ENCODE results near the gene KLF11. TPM values are rescaled to one million over a fixed set of nuclear protein-coding genes. Genes with fewer than 3 reads are reported as not detected.

The KLF11 gene
- total and polyA plus RNA-seq, 2 experiments from 2014 or later = 4.8 to 6.6 TPM

DNA sequence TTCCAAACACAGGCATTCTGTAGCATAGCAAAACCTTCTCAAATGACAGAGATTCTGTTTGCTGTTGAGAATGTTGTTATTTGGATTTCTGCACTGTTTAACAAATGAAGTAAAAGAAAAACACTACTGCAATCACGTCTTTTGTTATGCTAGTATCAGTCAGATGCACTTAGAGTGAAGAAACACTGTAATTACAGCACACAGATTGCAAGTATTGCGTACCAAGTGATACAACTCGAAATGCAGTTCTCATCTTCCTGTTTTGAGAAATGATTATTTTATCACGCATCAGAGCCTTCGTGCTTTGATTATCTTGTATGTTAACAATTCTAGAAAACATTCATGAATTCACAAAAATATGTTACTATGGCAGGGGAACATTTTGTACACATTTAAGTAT lies 41.8 kb upstream of the KLF11 start:
- no peaks in the 10 kb centered on the region for H3K79me2 ChIP-seq (ENCODE audit: insufficient read depth)
- H3K9me2 ChIP-seq (ENCODE audit: insufficient read depth) = no peaks in the 10 kb centered on the region
- H3K4me1 ChIP-seq (ENCODE audit: insufficient read depth) = no peaks in the 10 kb centered on the region
- H3K4me3 ChIP-seq = no peak overlapping the region
- H4K20me1 ChIP-seq (ENCODE audit: insufficient read depth) = no peaks in the 10 kb centered on the region
- in situ Hi-C loops (cut with MboI) = no loop called here
- no peak overlapping the region for H3K4me2 ChIP-seq (ENCODE audit: unreplicated experiment)
- no peak overlapping the region for H2AFZ ChIP-seq
- no peaks in the 10 kb centered on the region for H3K27me3 ChIP-seq (replicated peaks; ENCODE audit: insufficient read depth)
- TF ChIP-seq EZH2phosphoT487 (IDR thresholded peaks at IDR 0.05; ENCODE audit: insufficient read depth, low read depth) (no peak), EZH2 (IDR thresholded peaks at IDR 0.05; ENCODE audit: insufficient read depth, poor library complexity, severe bottlenecking) (no peak)
- no peaks in the 10 kb centered on the region for H3F3A ChIP-seq (ENCODE audit: insufficient read depth)
- H3K9me3 ChIP-seq (ENCODE audit: low read depth) = no peaks in the 10 kb centered on the region
- DNase-seq = no peak
- whole genome bisulfite sequencing, 2 experiments (ENCODE audit: low coverage in 1 of 2, low lambda C conversion rate in 2 of 2, missing lambda C conversion rate in 2 of 2) = 94 to 95% methylated on average over 5 of the region's 5 CpGs
- H3K27ac ChIP-seq = no peak overlapping the region
- H3K36me3 ChIP-seq (ENCODE audit: low read depth) = no peaks in the 10 kb centered on the region
- no peak overlapping the region for H3K9ac ChIP-seq

DNA sequence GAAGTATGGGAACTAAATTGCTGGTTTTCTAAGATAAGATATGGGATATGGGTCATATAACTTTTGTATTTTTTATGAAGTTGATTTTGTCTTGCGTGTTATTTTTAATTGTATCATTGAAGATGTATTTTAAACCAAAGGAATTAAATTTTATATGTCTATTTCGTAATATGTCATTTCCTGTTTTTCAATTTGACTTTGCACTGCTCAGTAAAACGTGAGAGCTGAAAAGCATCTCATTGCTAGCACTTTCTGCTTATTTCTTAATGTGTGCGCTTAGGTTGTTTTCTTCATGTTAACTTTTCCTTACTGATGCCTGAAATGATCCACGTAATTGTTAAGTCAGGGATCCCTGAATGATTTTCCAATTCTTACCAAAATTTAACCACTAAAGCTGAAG lies 41.2 kb upstream of the KLF11 start:
- Histone ChIP-seq H3K4me2 (ENCODE audit: unreplicated experiment) (no peak overlapping the region), H3K9me2 (ENCODE audit: insufficient read depth) (no peaks in the 10 kb centered on the region), H3K9ac (no peak overlapping the region), H3F3A (ENCODE audit: insufficient read depth) (no peaks in the 10 kb centered on the region), H3K27ac (no peak overlapping the region), H3K9me3 (ENCODE audit: low read depth) (no peaks in the 10 kb centered on the region), H3K79me2 (ENCODE audit: insufficient read depth) (no peaks in the 10 kb centered on the region), H3K27me3 (replicated peaks; ENCODE audit: insufficient read depth) (no peaks in the 10 kb centered on the region), H3K36me3 (ENCODE audit: low read depth) (no peaks in the 10 kb centered on the region), H3K4me1 (ENCODE audit: insufficient read depth) (no peaks in the 10 kb centered on the region), H3K4me3 (no peak overlapping the region), H2AFZ (no peak overlapping the region), H4K20me1 (ENCODE audit: insufficient read depth) (no peaks in the 10 kb centered on the region)
- 67 to 68% methylated on average over 5 of the region's 5 CpGs for WGBS, 2 experiments (ENCODE audit: low coverage in 1 of 2, low lambda C conversion rate in 2 of 2, missing lambda C conversion rate in 2 of 2)
- in situ Hi-C loops (cut with MboI) = no loop called here
- no peak for TF ChIP-seq EZH2phosphoT487 (IDR thresholded peaks at IDR 0.05; ENCODE audit: insufficient read depth, low read depth)
- TF ChIP-seq EZH2 (IDR thresholded peaks at IDR 0.05; ENCODE audit: insufficient read depth, poor library complexity, severe bottlenecking) = no peak
- DNase-seq = no peak

DNA sequence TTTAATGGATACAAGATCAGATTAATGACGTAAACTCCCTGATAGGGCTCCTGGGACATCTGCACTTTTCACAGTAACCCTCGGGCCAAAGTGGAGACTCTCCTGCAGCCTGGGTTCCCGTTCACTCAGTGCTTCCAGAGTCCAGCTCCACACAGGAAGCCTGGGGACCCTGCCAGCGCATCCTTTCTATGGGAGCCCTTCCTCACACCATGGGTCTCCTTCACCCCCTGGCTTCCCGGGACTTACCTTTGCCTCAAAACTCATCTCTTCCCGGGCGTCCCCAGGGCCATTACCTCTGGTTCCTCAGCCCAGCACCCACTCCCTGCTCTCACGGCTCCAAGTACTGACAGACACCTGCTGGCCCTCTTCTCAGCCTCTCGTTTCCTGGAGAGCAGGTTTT lies 40.7 kb upstream of the KLF11 start:
- Histone ChIP-seq H3K4me2 (ENCODE audit: unreplicated experiment) (no peak overlapping the region), H3K9ac (no peak overlapping the region)
- DNase-seq = no peak

DNA sequence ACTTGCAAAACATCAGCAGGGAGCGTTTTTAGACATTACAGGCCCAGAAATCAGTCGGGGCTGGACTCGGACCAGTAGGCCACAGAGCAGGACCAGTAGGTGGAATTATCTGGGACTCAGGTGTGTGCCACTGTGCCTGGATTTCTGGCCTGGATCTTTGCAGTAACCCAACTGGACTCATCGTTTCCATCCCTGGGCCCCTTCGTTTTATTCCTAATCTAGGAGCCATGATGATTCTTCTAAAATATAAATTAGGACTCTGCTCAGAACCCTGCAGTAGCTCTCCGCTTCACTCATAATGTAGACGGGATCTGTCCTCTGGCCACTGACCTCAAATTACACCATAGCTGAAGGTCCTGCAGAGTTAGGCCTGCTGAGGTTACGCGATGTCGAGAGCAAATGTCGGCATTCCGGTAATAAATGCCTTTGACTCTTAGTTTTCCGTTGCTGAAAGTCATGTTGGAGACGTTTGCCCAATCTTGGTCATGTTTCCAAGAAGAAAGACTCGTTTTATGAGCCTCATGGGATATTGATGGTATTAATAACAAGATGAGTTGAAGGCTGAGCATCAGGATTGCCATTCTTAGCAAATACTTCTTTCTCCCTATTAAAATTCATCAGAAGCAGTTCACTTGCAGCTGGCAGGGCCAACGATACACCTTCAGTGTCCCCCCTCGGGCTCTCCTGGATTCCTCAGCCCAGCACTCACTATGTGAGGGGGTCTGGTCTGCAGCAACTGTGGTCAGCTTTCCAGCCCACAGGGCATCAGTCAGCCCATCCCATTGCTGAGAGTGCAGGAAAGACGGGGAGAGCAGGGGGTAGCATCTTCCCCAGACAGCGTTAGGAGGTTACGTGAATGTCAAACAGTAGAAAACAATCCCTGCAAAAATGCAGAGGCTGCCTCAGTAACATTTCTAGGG lies 39.9 kb upstream of the KLF11 start:
- WGBS, 2 experiments (ENCODE audit: low coverage in 1 of 2, low lambda C conversion rate in 2 of 2, missing lambda C conversion rate in 2 of 2) = 61 to 66% methylated on average over 20 of the region's 20 CpGs
- H3K9ac ChIP-seq = no peak overlapping the region
- TF ChIP-seq EZH2phosphoT487 (IDR thresholded peaks at IDR 0.05; ENCODE audit: insufficient read depth, low read depth) (no peak), EZH2 (IDR thresholded peaks at IDR 0.05; ENCODE audit: insufficient read depth, poor library complexity, severe bottlenecking) (no peak)
- no peak overlapping the region for H3K4me3 ChIP-seq
- no peaks in the 10 kb centered on the region for H3K36me3 ChIP-seq (ENCODE audit: low read depth)
- H2AFZ ChIP-seq = no peak overlapping the region
- DNase-seq = no peak
- H3K79me2 ChIP-seq (ENCODE audit: insufficient read depth) = no peaks in the 10 kb centered on the region
- H3K9me2 ChIP-seq (ENCODE audit: insufficient read depth) = no peaks in the 10 kb centered on the region
- no peaks in the 10 kb centered on the region for H4K20me1 ChIP-seq (ENCODE audit: insufficient read depth)
- in situ Hi-C loops (cut with MboI) = no loop called here
- no peaks in the 10 kb centered on the region for H3K9me3 ChIP-seq (ENCODE audit: low read depth)
- peaks cover 12% of the 10 kb centered on the region for H3F3A ChIP-seq (ENCODE audit: insufficient read depth)
- no peaks in the 10 kb centered on the region for H3K27me3 ChIP-seq (replicated peaks; ENCODE audit: insufficient read depth)
- H3K27ac ChIP-seq = no peak overlapping the region
- H3K4me1 ChIP-seq (ENCODE audit: insufficient read depth) = peaks cover 13% of the 10 kb centered on the region
- H3K4me2 ChIP-seq (ENCODE audit: unreplicated experiment) = no peak overlapping the region

More for the DNA sequence above, 40.7 kb upstream of the KLF11 start:
- Histone ChIP-seq H3K79me2 (ENCODE audit: insufficient read depth) (no peaks in the 10 kb centered on the region), H3F3A (ENCODE audit: insufficient read depth) (peaks cover 4% of the 10 kb centered on the region), H3K4me3 (no peak overlapping the region), H4K20me1 (ENCODE audit: insufficient read depth) (no peaks in the 10 kb centered on the region), H3K36me3 (ENCODE audit: low read depth) (no peaks in the 10 kb centered on the region), H3K27ac (no peak overlapping the region), H3K9me2 (ENCODE audit: insufficient read depth) (no peaks in the 10 kb centered on the region), H2AFZ (no peak overlapping the region), H3K27me3 (replicated peaks; ENCODE audit: insufficient read depth) (no peaks in the 10 kb centered on the region), H3K9me3 (ENCODE audit: low read depth) (no peaks in the 10 kb centered on the region), H3K4me1 (ENCODE audit: insufficient read depth) (peaks cover 5% of the 10 kb centered on the region)
- in situ Hi-C loops (cut with MboI) = no loop called here
- TF ChIP-seq EZH2 (IDR thresholded peaks at IDR 0.05; ENCODE audit: insufficient read depth, poor library complexity, severe bottlenecking) = no peak
- no peak for TF ChIP-seq EZH2phosphoT487 (IDR thresholded peaks at IDR 0.05; ENCODE audit: insufficient read depth, low read depth)
- 87 to 94% methylated on average over 9 of the region's 9 CpGs for WGBS, 2 experiments (ENCODE audit: low coverage in 1 of 2, low lambda C conversion rate in 2 of 2, missing lambda C conversion rate in 2 of 2)

All from GM23248 (cell line).